HG02943 (cell line): ENCODE results near the gene CRYBB3.
"Not testable (repeated sequence)": the region's sequence is repeated elsewhere in the genome, so short reads cannot be mapped to it uniquely, and the experiment has no call there.

Source experiments
- ATAC-seq: cut with Tn5 transposase; IDR thresholded peaks from one replicate; pipeline ENCODE4 v1.9.1; 2021; ENCODE audit warnings: mild to moderate bottlenecking, low read depth, moderate library complexity; ENCODE audit not compliant: unreplicated experiment

The CRYBB3 gene

DNA sequence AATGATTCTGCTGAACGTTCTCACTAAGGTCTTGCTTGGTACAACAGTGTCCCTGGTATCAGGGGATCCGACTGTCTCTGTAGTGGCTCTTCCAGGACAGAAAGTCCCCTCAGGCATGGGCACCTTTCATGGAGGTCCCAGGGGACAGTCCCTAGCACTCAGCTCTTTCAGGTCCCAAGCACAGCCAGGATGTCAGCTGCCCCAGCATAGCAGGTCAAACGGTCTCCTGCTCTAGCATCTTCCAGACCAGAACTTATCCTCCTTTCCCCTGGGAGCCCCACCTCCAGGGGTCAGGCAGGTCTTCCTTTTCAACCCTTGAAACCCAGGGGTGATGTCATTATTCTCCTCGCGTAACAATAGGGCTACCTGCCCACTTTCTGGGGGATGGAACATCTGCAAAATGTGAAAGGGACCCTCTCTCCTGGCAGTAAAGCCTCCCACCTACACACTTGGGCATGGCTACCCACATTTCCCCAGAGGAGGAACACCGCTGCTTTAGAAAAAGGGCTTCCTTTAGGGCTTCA, 24.7 kb upstream of the CRYBB3 start:
- no peak for ATAC-seq

DNA sequence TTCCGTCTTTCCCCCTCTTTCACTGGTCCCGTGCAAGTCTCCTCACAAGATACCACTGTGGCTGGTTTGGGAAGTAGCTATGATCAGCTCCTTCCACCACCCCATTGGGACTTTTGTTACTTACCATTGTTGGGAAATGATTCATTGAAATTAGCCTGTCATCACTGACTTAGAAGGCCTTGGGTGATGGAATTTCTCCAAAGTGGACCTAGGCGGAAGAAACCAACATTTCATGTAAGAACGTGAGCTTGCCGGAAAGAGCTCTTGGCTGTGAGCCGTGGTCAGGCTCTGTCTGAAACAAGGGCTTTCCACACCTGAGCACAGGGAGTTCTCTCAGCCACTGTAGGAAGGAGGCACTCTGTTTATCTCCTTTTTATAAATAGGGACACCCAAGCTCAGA, 23.5 kb upstream of the CRYBB3 start:
- no peak for ATAC-seq

- ATAC-seq: no peak
Measured at GRCh38 chr22:25176799-25177198, 22.9 kb upstream of the CRYBB3 start.

- no peak for ATAC-seq
Measured at GRCh38 chr22:25177226-25177625, 22.4 kb upstream of the CRYBB3 start.

DNA sequence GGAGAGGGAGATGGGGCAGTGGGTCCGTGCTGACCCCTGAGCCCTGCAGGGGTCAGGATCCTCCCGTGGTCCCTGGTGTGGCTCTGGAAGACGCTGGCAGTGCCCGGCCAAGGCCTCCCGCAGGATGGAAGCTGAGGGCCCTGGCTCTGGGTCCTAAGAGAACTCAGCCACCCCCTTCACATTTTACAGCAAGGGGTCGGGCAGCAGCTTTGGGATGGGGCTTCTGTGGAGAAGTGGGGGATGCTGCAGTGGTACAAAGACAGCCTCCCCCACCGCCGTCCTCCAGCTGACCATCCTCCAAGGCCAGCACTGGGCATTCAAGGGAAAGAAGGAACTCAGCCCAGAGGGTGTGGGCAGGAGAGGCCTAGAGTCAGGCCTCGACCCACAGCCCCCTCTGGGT, 21.8 kb upstream of the CRYBB3 start:
- ATAC-seq: no peak

DNA sequence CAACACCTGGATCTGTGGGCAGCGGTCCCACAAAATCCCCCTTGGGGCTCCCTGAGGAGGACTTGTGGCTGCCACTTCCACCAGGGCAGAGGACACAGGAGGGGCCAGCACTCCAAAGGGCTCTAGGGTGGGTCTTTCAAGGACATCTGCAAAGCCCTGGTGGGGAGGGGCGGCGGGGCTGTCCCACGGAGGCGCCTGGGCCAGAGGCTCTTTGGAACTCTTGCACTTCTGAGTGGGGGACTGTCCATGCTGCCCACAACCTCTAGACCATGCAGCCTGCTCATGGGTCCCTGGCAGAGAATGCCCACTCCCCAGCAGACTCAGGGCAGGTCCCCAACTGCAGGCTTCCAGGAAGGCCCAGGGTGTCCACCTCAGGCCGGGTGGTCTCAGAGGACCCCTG, 21.3 kb upstream of the CRYBB3 start:
- not testable (repeated sequence) for ATAC-seq

GRCh38 chr22:25178869-25179631, 20.6 kb upstream of the CRYBB3 start:
- ATAC-seq: not testable (repeated sequence)

GRCh38 chr22:25182131-25183110, 17.2 kb upstream of the CRYBB3 start:
- no peak for ATAC-seq

- ATAC-seq: no peak
Measured at GRCh38 chr22:25183949-25184619, 15.6 kb upstream of the CRYBB3 start.

DNA sequence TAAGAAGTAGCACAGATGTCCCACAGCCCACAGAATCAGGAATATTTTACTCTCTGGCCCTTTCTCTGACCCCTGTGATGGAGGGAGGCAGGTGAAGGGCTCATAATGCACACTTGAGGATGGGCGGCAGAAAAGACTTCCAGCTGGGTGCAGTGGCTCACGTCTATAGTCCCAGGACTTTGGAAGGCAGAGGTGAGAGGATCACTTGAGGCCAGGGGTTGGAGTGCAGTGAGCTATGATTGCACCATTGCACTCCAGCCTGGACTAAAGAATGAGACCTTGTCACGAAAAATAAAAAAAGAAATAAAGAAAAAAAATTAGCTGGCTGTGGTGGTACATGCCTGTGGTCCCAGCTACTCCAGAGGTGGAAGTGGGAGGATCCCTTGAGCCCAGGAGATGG, 13.5 kb upstream of the CRYBB3 start:
- no peak for ATAC-seq

DNA sequence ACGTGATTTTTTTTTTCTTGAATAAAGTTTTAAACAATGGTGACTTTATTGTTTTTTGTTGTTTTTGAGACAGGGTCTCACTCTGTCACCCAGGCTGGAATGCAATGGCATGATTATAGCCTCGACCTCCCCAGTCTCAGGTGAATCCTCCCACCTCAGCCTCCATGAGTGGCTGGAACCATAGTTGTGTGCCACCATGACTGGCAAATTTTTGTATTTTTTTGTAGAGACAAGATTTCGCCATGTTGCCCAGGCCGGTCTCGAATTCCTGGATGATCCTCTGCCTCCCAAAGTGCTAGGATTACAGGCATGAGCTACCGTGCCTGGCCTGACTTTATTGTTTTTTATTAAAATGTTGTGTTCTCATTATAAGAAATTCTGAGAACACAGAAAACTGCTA, 12.2 kb upstream of the CRYBB3 start:
- no peak for ATAC-seq

DNA sequence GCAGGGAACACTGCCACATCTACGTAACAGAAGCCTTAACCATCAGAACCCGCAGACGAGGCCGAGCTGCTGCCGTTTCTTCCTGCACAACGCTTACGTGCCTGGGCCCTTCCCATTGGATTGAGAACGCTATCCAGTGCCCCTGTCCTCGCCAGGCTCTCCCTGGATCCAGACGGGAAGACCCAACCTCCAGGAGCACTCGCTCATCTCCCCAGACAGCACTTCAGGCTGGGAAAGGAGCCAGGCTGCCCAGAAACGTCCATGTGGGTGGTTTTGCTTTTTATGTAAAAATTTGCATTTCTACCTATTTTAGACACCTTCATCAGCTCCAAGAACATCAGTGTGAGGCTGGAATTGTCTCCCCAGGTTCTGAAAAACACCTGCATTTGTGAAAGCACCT, 7.3 kb upstream of the CRYBB3 start:
- no peak for ATAC-seq

DNA sequence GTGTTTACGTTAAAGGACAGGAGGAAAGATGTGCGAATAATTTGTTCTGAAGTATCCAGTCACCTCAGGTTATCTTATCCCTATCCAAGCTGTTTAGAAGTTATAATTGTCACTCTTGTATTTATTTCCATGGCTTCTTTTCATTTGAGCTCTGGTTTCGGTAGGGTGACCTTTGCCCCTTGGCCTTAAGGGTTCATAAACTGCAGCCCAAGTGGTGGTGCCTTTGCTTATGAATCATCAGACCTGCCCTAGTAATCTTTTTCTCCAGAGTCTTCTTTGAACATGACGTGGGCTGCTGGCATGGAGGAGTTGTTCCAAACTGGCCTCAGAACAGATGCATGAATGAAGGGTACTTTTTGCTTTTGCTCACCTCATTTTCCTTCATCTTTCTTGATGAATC, 6.5 kb upstream of the CRYBB3 start:
- no peak for ATAC-seq

DNA sequence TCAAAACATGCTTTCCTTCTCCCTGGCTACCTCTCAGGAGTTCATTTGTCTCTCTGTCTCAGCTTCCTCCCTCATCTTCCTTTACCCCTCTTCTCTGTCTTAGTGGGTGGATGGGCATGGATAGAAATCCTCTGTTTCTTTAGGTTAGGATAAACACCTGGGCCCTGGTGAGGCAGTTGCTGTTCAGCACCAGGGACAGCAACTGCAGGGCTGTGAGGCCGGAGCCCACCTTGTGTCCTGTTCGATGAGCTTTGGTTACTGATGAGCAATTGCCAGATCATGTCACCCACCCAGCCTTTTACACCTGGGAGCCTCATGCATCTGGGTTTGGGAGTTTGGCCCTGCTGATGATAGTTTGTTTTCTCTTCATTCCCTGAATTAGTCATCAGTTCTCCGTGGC, 6.1 kb upstream of the CRYBB3 start:
- no peak for ATAC-seq

GRCh38 chr22:25196326-25196725, 3.3 kb upstream of the CRYBB3 start:
- no peak for ATAC-seq

- ATAC-seq: no peak
Measured at GRCh38 chr22:25197340-25197739, 2.3 kb upstream of the CRYBB3 start.

DNA sequence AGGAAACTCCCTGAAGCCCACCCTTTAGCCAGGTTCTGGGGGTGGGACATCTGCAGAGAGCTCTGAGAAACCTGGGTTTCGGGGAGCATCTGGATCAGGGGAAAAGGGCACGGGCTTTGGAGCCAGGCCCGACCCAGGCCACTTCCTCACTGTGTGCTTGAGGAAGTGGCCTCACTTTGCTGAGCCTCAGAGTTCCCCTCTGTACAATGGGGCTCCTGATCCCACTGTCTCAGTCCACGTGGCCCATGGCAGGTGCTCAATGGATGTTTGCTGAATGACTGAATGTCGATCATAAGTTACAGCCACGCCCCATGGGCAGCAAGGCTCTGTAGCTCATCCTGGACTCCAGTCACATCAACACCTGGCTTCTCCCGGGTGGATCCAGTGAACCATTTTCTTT, 1.3 kb downstream of the CRYBB3 start:
- no peak for ATAC-seq

- ATAC-seq: no peak
Measured at GRCh38 chr22:25201557-25202273, 2.1 kb downstream of the CRYBB3 start.

DNA sequence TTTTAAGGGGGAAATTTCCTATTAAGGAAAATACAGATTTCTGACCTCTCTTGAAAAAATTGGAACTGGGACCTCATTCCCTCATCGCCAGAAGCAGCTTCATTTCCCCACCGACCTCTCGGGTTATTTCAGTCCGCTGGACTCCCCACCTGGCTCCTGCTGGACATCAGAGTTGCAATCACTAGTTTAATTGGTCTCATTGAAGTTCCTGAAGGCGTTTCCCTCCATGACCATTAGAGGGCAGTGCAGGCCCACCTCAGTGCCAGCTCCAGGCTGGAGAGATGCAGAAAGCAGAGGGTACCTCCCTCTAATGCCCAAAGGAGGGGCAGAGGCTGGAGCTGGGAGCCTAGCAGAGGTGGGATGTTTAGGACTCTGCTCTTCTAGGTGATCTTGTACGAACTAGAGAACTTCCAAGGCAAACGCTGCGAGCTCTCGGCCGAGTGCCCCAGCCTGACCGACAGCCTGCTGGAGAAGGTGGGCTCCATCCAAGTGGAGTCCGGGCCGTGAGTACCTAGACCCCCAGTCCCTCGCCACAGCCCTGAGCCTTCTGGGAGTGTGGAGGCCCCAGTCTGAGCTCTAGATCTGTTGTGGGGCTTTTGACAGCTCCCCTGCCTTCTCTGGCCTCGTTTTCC, 2.7 kb downstream of the CRYBB3 start:
- no peak for ATAC-seq

DNA sequence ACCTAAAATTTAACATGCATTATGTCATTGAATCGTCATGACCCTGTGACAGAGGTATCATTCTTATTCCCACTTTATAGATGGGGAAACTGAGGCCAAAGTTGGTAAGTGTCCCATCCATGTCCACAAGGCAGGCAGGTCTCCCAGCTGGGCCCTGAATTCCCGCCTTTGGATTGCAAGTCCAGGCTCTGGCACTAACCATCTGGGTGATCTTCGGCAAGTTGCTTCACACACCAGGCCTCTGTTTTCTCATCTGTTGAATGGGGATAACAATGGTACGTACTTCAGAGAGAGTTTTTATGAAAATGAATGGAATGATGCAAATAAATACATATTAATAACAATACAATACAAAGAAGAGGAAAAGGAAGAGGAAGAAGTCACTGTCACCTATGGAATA, 3.4 kb downstream of the CRYBB3 start:
- no peak for ATAC-seq
